Esophagus squamous epithelium (tissue), 5 donors: Measurements from ENCODE around the gene LAMA3. TPM values are rescaled to one million over a fixed set of nuclear protein-coding genes. Genes with fewer than 3 reads are reported as not detected.

Experiments used
- DNase-seq: peaks from one replicate; lab custom pipeline; 2025; lab: John Stamatoyannopoulos, UW
- H3K27ac ChIP-seq, 4 donors: fragments of 200-600 bp; sonication (generic); one replicate each; pipeline ENCODE4 v1.5.1; 2016 to 2019; ENCODE audit warnings: mild to moderate bottlenecking in 1 of 4
- H3K27me3 ChIP-seq, 4 donors: fragments of 200-600 bp; sonication (generic); 1 replicate in 3 of 4; 2 replicates in 1 of 4; pipeline versions ENCODE4 v1.5.1 to v1.6.0; 2017 to 2021; ENCODE audit warnings: antibody characterized with exemption in 1 of 4
- H3K36me3 ChIP-seq, 3 donors: fragments of 200-600 bp; sonication (generic); one replicate each; pipeline ENCODE4 v1.5.1; 2016 to 2019
- H3K4me1 ChIP-seq, 3 donors: fragments of 200-600 bp; sonication (generic); one replicate each; pipeline ENCODE4 v1.5.1; 2017 to 2019
- H3K4me3 ChIP-seq, 4 donors: fragments of 200-600 bp; sonication (generic); 1 replicate in 3 of 4; 2 replicates in 1 of 4; pipeline ENCODE4 v1.5.1; 2016 to 2019; ENCODE audit warnings: mild to moderate bottlenecking in 2 of 4, moderate library complexity in 1 of 4
- H3K9me3 ChIP-seq, 3 donors: fragments of 200-600 bp; sonication (generic); one replicate each; pipeline ENCODE4 v1.5.1; 2016 to 2019
- CTCF ChIP-seq, 6 experiments: fragments of 450-650 bp in 4 of 6; fragments of 200-600 bp in 2 of 6; sonication (generic) in 2 of 6; IDR thresholded peaks; one replicate each; pipeline ENCODE4 v1.5.1; 2016 to 2019; ENCODE audit warnings: antibody characterized with exemption in 6 of 6, mild to moderate bottlenecking in 4 of 6, moderate library complexity in 4 of 6
- POLR2A ChIP-seq, 4 donors: fragments of 450-650 bp; IDR thresholded peaks; one replicate each; pipeline ENCODE4 v1.6.1; 2017; ENCODE audit warnings: antibody characterized with exemption in 4 of 4, mild to moderate bottlenecking in 4 of 4, moderate library complexity in 3 of 4
- WGBS, 2 donors: methylation state at CpG; one replicate each; pipeline ENCODE4 v1.1.5; 2018; 5-methylcytosine and 5-hydroxymethylcytosine counted together
- intact Hi-C: fragments of 100-400 bp; cut with DNase I; formaldehyde crosslinking; loops from one replicate; pipeline ENCODE4 v1.15.0; 2022
- total RNA-seq, 4 donors: library from RNA; depleted of rRNA; stranded (reverse); fragments of >200 nt; gene quantifications; one replicate each; pipeline ENCODE4 v1.1.0, GENCODE V29; 2016
- donor health status: DM: yes; HTN: yes; CAD: no.

LAMA3 gene
- total RNA-seq, 4 donors from 2014 or later: 28.7 to 81.3 (median 44.8) TPM

- no peak for DNase-seq
- Histone ChIP-seq H3K27me3 (no peaks in the 10 kb centered on the region), H3K4me1 (peaks cover 7 to 67% (median 34%) of the 10 kb centered on the region in 3 donors), H3K9me3 (no peaks in the 10 kb centered on the region), H3K36me3 (peaks cover 0 to 56% (median 4%) of the 10 kb centered on the region in 3 donors), H3K4me3 (no peak overlapping the region), H3K27ac (peak overlapping the region; percentile 29 to 92 (median 80))
- WGBS, 2 donors: 50 to 51% methylated on average over 8 of the region's 8 CpGs
- intact Hi-C loops: no loop called here
- TF ChIP-seq POLR2A (IDR thresholded peaks at IDR 0.05): no peak
- TF ChIP-seq CTCF (IDR thresholded peaks at IDR 0.05): no peak
These were observed 192.5 kb downstream of the LAMA3 start for GRCh38 chr18:23881778-23882177.

- TF ChIP-seq CTCF (IDR thresholded peaks at IDR 0.05): no peak
- no peak for TF ChIP-seq POLR2A (IDR thresholded peaks at IDR 0.05)
- WGBS, 2 donors: 75 to 90% methylated on average over 4 of the region's 4 CpGs
- Histone ChIP-seq H3K9me3 (no peaks in the 10 kb centered on the region), H3K27ac (peak overlapping the region; percentile 75 to 92 (median 88)), H3K4me1 (peaks cover 7 to 57% (median 39%) of the 10 kb centered on the region in 3 donors), H3K36me3 (peaks cover 0 to 60% (median 4%) of the 10 kb centered on the region in 3 donors), H3K27me3 (no peaks in the 10 kb centered on the region), H3K4me3 (no peak overlapping the region)
- DNase-seq: no peak
- intact Hi-C loops: no loop called here
These were observed 193.5 kb downstream of the LAMA3 start for GRCh38 chr18:23882616-23883276.

DNA sequence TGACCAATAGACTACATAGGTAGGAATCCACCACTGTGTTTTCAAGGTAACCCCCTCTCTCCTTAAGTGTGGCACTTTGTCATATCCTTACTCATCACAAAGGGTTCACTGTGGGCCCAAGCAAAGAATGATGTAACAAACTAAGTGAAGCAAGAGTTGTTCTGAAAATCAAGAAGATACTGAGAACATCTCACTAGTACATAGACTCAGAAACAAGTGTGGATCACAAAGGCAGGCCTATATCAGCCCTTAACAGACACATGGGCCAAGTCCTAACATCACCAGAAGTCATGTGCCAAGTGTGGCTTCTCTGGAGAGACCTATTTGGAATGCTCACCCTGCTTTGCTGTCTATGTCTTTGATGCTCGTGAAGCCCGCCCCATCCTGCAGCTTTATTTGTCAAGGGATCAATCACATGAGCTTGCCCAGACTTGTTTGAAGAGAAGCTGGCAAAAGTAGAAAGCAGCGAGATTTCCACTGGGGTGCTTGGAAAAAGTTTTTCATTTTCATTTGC, 194.1 kb downstream of the LAMA3 start:
- Histone ChIP-seq H3K9me3 (no peaks in the 10 kb centered on the region), H3K4me1 (peaks cover 7 to 56% (median 39%) of the 10 kb centered on the region in 3 donors), H3K27me3 (no peaks in the 10 kb centered on the region), H3K27ac (peak overlapping the region; percentile 75 to 92 (median 88)), H3K4me3 (no peak overlapping the region), H3K36me3 (peaks cover 0 to 60% (median 4%) of the 10 kb centered on the region in 3 donors)
- no peak for DNase-seq
- no peak for TF ChIP-seq CTCF (IDR thresholded peaks at IDR 0.05)
- no peak for TF ChIP-seq POLR2A (IDR thresholded peaks at IDR 0.05)
- intact Hi-C loops: no loop called here
- WGBS, 2 donors: 30 to 63% methylated on average over 3 of the region's 3 CpGs

DNA sequence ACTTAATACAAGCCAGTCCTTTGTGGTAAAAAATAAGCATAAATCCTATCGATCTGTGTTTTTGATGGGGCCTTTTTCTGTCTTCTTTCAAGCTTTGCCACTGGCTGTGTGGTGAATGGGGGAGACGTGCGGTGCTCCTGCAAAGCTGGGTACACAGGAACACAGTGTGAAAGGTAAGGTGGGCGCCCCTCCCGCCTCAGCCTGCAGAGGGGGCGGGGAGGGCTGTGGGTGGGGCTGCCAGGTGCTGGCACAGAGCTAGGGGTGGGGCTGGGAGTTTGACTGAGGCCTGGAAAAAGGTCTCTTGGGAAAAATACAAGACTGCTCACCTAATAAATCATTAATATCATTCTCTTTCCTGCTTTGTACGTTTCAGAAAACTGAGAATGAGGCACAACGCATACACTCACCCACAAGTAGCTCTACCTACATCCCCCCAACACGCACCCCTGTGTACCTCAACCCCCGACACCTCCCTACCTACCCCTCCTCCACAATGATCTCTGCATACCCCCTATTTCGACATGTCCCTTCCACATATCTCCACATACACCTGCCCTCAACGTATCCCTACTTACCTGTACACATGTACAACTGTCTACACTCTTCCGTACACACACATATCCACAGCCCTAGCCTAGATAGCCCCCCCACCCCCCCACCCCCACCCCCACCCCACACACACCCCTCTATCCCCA, 195.6 kb downstream of the LAMA3 start:
- intact Hi-C loops: no loop called here
- Histone ChIP-seq H3K4me3 (peak overlapping the region in 3 of 4 donors; percentile 3 to 38 (median 22)), H3K27ac (peak overlapping the region; percentile 75 to 92 (median 88)), H3K4me1 (peaks cover 7 to 56% (median 39%) of the 10 kb centered on the region in 3 donors), H3K36me3 (peaks cover 0 to 57% (median 0%) of the 10 kb centered on the region in 3 donors), H3K9me3 (no peaks in the 10 kb centered on the region), H3K27me3 (no peaks in the 10 kb centered on the region)
- TF ChIP-seq CTCF (IDR thresholded peaks at IDR 0.05) (no peak), POLR2A (IDR thresholded peaks at IDR 0.05) (no peak)
- DNase-seq: no peak
- WGBS, 2 donors: 37 to 67% methylated on average over 8 to 11 of the region's 13 CpGs

GRCh38 chr18:23885750-23886149, 196.5 kb downstream of the LAMA3 start:
- H3K4me1 ChIP-seq: peaks cover 7 to 56% (median 39%) of the 10 kb centered on the region in 3 donors

More at GRCh38 chr18:23885750-23886149, 196.5 kb downstream of the LAMA3 start:
- H3K36me3 ChIP-seq: peaks cover 0 to 57% (median 0%) of the 10 kb centered on the region in 3 donors
- no peaks in the 10 kb centered on the region for H3K27me3 ChIP-seq
- intact Hi-C loops: no loop called here
- peak overlapping the region in 3 of 4 donors; percentile 75 to 92 (median 86) for H3K27ac ChIP-seq
- DNase-seq: no peak
- TF ChIP-seq POLR2A (IDR thresholded peaks at IDR 0.05) (no peak), CTCF (IDR thresholded peaks at IDR 0.05) (no peak)
- H3K4me3 ChIP-seq: no peak overlapping the region
- WGBS, 2 donors: 38% methylated on average over 2 of the region's 2 CpGs
- H3K9me3 ChIP-seq: no peaks in the 10 kb centered on the region
